GM13977 (cell line): ENCODE measurements around the gene TUFT1.

Experiments used
- DNase-seq: peaks from one replicate; pipeline ENCODE4 v3.0.0; 2012; ENCODE audit warnings: low spot score
- CTCF ChIP-seq: IDR thresholded peaks from 2 replicates; pipeline ENCODE4 v1.5.1; 2012; ENCODE audit warnings: mild to moderate bottlenecking, control low read depth; ENCODE audit not compliant: insufficient read depth; ENCODE audit errors: extremely low read depth, missing control alignments
- in situ Hi-C: fragments of 300-500 bp; cut with MboI; formaldehyde crosslinking; loops from one replicate; pipeline ENCODE4 v1.12.0; 2022; ENCODE audit warnings: low sequenced_read_pairs, low pct_unique_long_range_greater_than_20kb, mixed read lengths, inconsistent platforms; ENCODE audit not compliant: unreplicated experiment

The TUFT1 gene

GRCh38 chr1:151581451-151581850, 41.3 kb downstream of the TUFT1 start:
- in situ Hi-C loops, result no loop called here

GRCh38 chr1:151581921-151582320, 41.8 kb downstream of the TUFT1 start:
- DNase-seq, result no peak
- TF ChIP-seq CTCF, result no peak
- in situ Hi-C loops, result no loop called here

More at GRCh38 chr1:151581451-151581850, 41.3 kb downstream of the TUFT1 start:
- TF ChIP-seq CTCF, result no peak
- no peak for DNase-seq

GRCh38 chr1:151583796-151584195, 43.7 kb downstream of the TUFT1 start:
- in situ Hi-C loops, result no loop called here
- DNase-seq, result no peak
- no peak for TF ChIP-seq CTCF

GRCh38 chr1:151584278-151584677, 44.2 kb downstream of the TUFT1 start:
- TF ChIP-seq CTCF, result no peak
- in situ Hi-C loops, result no loop called here
- DNase-seq, result no peak

GRCh38 chr1:151584780-151585179, 44.7 kb downstream of the TUFT1 start:
- no peak for TF ChIP-seq CTCF
- DNase-seq, result no peak
- in situ Hi-C loops, result no loop called here

GRCh38 chr1:151585622-151586021, 45.5 kb downstream of the TUFT1 start:
- no peak for DNase-seq
- TF ChIP-seq CTCF, result no peak
- in situ Hi-C loops, result no loop called here

GRCh38 chr1:151590961-151591360, 50.9 kb downstream of the TUFT1 start:
- in situ Hi-C loops, result loop anchor here (10.0 kb wide), 1 partner anchor 144 kb away; no protein-coding TSS in a partner anchor
- no peak for DNase-seq
- TF ChIP-seq CTCF, result no peak
